ENCODE measurements around the gene HEPN1.

DNA sequence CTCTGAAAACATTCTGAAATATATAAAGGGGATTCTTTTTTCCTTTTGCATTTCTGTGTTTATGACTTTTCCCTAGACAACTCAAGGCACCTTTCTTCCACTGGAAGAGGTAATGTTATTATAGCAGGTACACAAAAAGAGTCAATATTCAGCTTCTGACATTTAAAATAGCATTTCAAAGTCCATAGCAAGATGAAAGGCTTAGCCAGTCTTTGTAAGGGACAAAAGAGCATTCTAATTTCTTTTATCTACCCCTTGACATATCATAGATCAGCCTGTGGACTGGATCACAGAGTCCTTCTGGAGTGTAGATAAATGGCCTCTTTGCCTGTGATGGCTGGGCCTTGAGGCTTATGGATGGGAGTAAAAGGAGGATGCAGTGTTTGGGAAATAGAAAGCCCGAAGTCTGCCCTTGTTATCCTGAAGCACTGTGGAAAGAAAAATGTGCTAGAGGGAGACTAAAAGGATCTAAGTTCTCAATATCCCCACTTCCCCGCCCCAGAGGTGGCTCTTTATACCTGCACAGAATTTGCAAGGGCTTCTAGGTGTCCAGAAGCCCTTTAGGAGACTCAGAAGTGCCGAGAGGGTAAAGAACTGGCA, 18.4 kb downstream of the HEPN1 start:
- TF ChIP-seq POLR2AphosphoS5 (IDR thresholded peaks at IDR 0.05; ENCODE audit: low read depth, low read length) (no peak), POLR2A (IDR thresholded peaks at IDR 0.05; ENCODE audit: low read depth, low read length) (no peak), SPI1 (IDR thresholded peaks at IDR 0.05; ENCODE audit: low read depth, low read length) (no peak), TAF1 (IDR thresholded peaks at IDR 0.05; ENCODE audit: low read depth, low read length) (no peak), POU2F2 (IDR thresholded peaks at IDR 0.05; ENCODE audit: low read depth, low read length) (no peak)
